ENCODE data around the gene ZSWIM8. TPM values are rescaled to one million over a fixed set of nuclear protein-coding genes. Genes with fewer than 3 reads are reported as not detected.
A peak's percentile ranks its signal among the peaks of the same experiment; 100 is the strongest.

ZSWIM8 gene
- total and polyA plus RNA-seq, 10 of the 15 experiments (the other 5 are each of a cell fraction or from before 2014, with no cell fraction given): 7.8 to 47.1 (median 23.6) TPM

DNA sequence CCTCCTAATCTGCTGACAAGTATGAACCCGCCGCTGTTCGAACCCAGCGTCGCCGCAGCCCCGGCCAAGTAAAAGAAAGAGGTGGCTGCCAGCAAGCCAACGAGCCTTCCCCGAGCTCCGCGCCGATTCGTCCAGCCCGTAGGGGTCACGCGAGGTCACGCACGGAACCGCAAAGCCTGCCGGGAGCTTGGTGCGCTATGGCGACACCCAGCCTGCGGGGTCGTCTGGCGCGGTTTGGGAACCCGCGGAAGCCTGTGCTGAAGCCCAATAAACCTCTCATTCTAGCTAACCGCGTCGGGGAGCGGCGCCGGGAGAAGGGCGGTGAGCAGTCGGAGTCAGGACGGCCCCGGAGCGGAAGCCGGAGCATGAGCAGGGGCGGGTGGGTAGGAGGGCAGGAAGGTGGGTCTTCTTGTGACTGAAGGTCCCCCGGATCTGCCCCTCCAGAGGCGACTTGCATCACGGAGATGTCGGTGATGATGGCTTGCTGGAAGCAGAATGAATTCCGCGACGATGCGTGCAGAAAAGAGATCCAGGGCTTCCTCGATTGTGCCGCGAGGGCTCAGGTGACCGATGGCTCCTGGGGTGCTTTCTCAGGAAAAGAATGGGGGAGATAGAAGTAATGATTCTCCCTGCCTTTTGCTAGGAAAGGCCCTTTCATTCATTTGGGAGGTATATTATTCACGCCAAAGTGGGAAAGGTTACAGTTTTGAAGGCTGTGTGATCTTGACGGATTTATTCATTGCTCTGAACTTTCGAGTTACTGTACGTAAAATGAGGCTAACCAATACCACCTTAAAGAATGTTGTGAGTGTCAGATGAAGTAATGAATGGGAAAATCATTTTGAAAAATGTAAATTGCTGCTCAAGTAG is 3.3 kb upstream of the ZSWIM8 start, which contains the start of gene CHCHD1 (continued):
- peak; percentile 89 for TF ChIP-seq POLR2AphosphoS5 (IDR thresholded peaks at IDR 0.05; ENCODE audit: low read length)
- TF ChIP-seq HDAC6 (IDR thresholded peaks at IDR 0.05; ENCODE audit: unreplicated experiment): no peak
- TF ChIP-seq MTA2 (IDR thresholded peaks at IDR 0.05; ENCODE audit: low read depth): peak; percentile 61
- peak; percentile 52; the same call in 1 of the 2 replicates for TF ChIP-seq TCF12 (IDR thresholded peaks at IDR 0.05; ENCODE audit: low read depth, low read length)
- TF ChIP-seq IKZF2 (IDR thresholded peaks at IDR 0.05): no peak
- TF ChIP-seq CBFB (IDR thresholded peaks at IDR 0.05; ENCODE audit: low read depth): peak; percentile 87
- TF ChIP-seq NR2F1 (conservative IDR thresholded peaks at IDR 0.05): peak; percentile 98
- TF ChIP-seq RELA (IDR thresholded peaks at IDR 0.05; ENCODE audit: borderline replicate concordance, partially characterized antibody): peak; percentile 28
- TF ChIP-seq, protein P1, sequence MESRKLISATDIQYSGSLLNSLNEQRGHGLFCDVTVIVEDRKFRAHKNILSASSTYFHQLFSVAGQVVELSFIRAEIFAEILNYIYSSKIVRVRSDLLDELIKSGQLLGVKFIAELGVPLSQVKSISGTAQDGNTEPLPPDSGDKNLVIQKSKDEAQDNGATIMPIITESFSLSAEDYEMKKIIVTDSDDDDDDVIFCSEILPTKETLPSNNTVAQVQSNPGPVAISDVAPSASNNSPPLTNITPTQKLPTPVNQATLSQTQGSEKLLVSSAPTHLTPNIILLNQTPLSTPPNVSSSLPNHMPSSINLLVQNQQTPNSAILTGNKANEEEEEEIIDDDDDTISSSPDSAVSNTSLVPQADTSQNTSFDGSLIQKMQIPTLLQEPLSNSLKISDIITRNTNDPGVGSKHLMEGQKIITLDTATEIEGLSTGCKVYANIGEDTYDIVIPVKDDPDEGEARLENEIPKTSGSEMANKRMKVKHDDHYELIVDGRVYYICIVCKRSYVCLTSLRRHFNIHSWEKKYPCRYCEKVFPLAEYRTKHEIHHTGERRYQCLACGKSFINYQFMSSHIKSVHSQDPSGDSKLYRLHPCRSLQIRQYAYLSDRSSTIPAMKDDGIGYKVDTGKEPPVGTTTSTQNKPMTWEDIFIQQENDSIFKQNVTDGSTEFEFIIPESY (IDR thresholded peaks at IDR 0.05): no peak
- TF ChIP-seq SP1 (IDR thresholded peaks at IDR 0.05; ENCODE audit: low read depth, low read length): peak; percentile 41
- 0 out of 2 replicates have a peak, but pooled peaks have one; percentile 27 for TF ChIP-seq SREBF1 (IDR thresholded peaks at IDR 0.05; ENCODE audit: low read length)
- 0 out of 2 replicates have a peak, but pooled peaks have one; percentile 40 for TF ChIP-seq BACH1 (IDR thresholded peaks at IDR 0.05; ENCODE audit: borderline replicate concordance)
- TF ChIP-seq PAX5 (IDR thresholded peaks at IDR 0.05; ENCODE audit: borderline replicate concordance, low read depth, low read length): peak; percentile 87
- TF ChIP-seq SMAD5 (IDR thresholded peaks at IDR 0.05; ENCODE audit: low read depth): peak; percentile 84; the same call in 1 of the 2 replicates
- peak; percentile 81 for TF ChIP-seq POLR2AphosphoS2 (IDR thresholded peaks at IDR 0.05; ENCODE audit: low read depth, low read length)
- TF ChIP-seq RBBP5 (conservative IDR thresholded peaks at IDR 0.05): 0 out of 2 replicates have a peak, but pooled peaks have one; percentile 59
- TF ChIP-seq SIX5 (IDR thresholded peaks at IDR 0.05; ENCODE audit: low read depth, low read length, severe bottlenecking): peak; percentile 45
- peak in 1 of 2 experiments; percentile 57; a peak in 1 of 3 replicates for TF ChIP-seq EGR1 (IDR thresholded peaks at IDR 0.05; ENCODE audit: borderline replicate concordance in 1 of 2, low read depth in 2 of 2, low read length in 2 of 2)
- 0 out of 2 replicates have a peak, but pooled peaks have one; percentile 28 for TF ChIP-seq ZNF207 (IDR thresholded peaks at IDR 0.05; ENCODE audit: borderline replicate concordance)
- TF ChIP-seq NBN (IDR thresholded peaks at IDR 0.05): peak; percentile 82
- TF ChIP-seq MXI1 (IDR thresholded peaks at IDR 0.05; ENCODE audit: low read depth, low read length): peak; percentile 73
- TF ChIP-seq SUPT20H (IDR thresholded peaks at IDR 0.05; ENCODE audit: borderline replicate concordance, control insufficient read depth, low read depth, low read length): no peak
- no peak for TF ChIP-seq ZNF384 (IDR thresholded peaks at IDR 0.05; ENCODE audit: borderline replicate concordance, low read depth, low read length)
- TF ChIP-seq SIN3A (IDR thresholded peaks at IDR 0.05; ENCODE audit: low read depth, low read length): no peak
- peak; percentile 91 for TF ChIP-seq RUNX3 (IDR thresholded peaks at IDR 0.05; ENCODE audit: low read length)
- no peak for TF ChIP-seq ZBED1 (IDR thresholded peaks at IDR 0.05; ENCODE audit: borderline replicate concordance)
- TF ChIP-seq HCFC1 (IDR thresholded peaks at IDR 0.05; ENCODE audit: low read length): peak; percentile 61
- TF ChIP-seq POU2F2 (IDR thresholded peaks at IDR 0.05; ENCODE audit: borderline replicate concordance, low read depth, low read length): peak; percentile 62; the same call in 2 of the 3 replicates
- TF ChIP-seq EZH2 (IDR thresholded peaks at IDR 0.05; ENCODE audit: borderline replicate concordance, control insufficient read depth, low read depth, low read length): no peak
- no peak for TF ChIP-seq FOXK2 (IDR thresholded peaks at IDR 0.05)

Data from GM12878 (cell line).